Neural progenitor cell (in vitro differentiated cells): ENCODE results near the gene MRNIP.

Source experiments
- CTCF ChIP-seq: fragments of 200-600 bp; sonication (generic); IDR thresholded peaks from 2 replicates; pipeline ENCODE4 v1.5.1; 2017; ENCODE audit warnings: antibody characterized with exemption, mild to moderate bottlenecking
- EZH2 ChIP-seq: fragments of 200-600 bp; sonication (generic); IDR thresholded peaks from 2 replicates; pipeline ENCODE4 v1.6.1; 2017; ENCODE audit warnings: antibody characterized with exemption, mild to moderate bottlenecking, moderate library complexity
- EZH2phosphoT487 ChIP-seq: fragments of 200-600 bp; sonication (generic); IDR thresholded peaks from 2 replicates; pipeline ENCODE4 v1.6.1; 2017; ENCODE audit warnings: antibody characterized with exemption

DNA sequence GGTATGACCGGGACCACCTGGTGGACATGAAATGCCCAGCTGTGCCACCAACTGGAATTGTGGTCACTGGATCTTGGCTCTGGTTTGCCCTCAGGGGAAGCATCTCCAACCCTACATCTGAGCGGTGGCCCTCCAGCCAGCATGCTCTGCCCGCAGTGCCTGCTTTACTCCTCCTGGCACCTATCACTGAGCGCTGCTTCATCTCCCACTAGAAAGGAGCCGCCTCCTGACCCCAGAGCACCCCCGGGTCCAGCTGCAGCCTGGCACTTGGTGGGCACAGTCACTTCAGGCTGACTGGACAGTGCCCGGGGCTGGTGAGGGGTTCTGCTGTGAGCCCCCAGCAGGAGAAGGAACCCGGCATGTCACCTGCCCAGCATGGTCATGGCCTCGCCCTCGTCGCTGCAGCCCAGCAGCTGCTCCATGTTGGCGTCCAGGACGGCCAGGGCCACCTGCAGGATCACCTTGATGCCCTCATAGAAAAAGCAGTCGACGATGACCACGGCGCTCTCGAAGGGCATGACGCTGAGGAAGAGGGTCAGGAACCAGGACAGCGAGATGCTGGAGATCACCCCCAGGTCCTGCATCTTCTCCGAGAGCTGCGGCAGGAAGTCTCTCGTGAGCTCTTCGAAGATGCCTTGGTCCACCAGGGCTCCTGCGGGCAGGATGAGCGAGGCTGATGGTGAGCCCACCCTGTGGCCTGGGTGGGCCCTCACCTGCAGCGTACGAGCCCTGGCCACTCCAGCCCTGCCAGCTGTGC is 16.1 kb upstream of the MRNIP start:
- TF ChIP-seq CTCF = no peak
- no peak for TF ChIP-seq EZH2phosphoT487
- TF ChIP-seq EZH2 = no peak
